HG02678 (cell line): ENCODE data around the gene C3orf38.
"Not testable (repeated sequence)": the region's sequence is repeated elsewhere in the genome, so short reads cannot be mapped to it uniquely, and the experiment has no call there.

ENCODE experiments used
- ATAC-seq: cut with Tn5 transposase; IDR thresholded peaks from one replicate; pipeline ENCODE4 v1.9.1; 2021; ENCODE audit warnings: mild to moderate bottlenecking, moderate library complexity; ENCODE audit not compliant: unreplicated experiment

C3orf38 gene

GRCh38 chr3:88151358-88151757, 1.6 kb downstream of the C3orf38 start:
- ATAC-seq = no peak

GRCh38 chr3:88152841-88153240, 3.1 kb downstream of the C3orf38 start:
- no peak for ATAC-seq

DNA sequence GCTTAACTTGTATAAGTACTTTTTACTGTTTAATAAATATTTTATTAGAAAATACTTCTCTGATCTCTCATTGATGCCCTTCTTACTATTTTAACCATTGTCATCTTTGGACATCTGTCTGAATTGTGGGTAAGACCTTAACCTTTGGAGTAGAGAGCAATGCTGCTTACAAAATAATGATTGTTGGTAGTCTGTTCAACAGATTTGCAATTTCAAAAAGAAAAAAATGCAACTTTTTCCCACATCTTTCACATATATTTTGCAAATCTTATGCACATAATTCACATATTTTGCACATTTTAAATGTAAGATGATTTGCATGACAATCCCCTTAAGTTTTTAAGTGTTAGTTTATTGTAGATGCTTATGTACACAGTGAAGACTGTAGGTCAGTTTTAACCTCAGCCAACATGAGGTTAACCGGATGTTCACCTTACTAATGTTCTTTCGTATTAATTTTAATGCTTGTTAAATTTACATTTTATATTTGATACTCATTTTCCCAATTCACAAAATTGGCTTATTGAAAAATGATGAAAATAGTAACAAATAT, 16.7 kb downstream of the C3orf38 start:
- ATAC-seq = no peak

GRCh38 chr3:88167173-88167572, 17.4 kb downstream of the C3orf38 start:
- ATAC-seq = no peak

DNA sequence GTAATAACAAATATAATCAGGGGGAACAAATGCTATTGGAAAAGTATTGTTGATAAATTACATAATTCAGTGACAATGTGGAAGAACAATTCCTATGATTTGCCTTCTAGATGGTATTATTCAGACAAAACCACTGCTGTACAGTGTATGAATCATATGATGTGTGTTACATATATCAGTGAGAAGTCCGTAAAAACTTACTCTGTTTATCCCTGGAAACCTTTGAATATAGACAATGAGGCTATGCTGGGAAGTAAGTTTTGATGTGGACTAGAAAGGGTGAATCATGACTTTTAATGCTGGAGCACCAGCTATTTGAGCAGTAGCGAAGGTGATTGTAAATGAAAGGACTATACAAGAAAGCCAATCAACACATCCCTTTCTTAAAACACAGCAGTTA, 17.9 kb downstream of the C3orf38 start:
- no peak for ATAC-seq

DNA sequence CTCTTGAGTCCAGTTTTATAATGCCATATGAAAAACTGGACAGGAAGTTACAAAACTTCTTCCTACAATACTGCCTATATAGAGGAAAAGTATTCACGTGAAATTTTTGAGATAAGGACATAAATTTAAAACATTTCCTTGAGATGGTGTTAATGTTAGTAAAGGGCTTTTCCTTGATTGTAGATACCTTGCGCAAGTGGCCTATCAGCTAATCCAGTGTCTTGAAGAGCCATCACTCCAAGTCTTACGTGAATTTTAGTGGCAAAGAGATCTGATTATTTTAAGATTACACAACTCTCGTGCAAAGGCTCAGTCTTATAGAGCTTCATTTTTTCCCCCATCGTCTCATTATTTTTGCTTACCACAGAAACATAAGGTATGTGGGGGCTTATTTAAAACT, 18.4 kb downstream of the C3orf38 start:
- ATAC-seq = no peak

GRCh38 chr3:88180398-88180999, 30.7 kb downstream of the C3orf38 start:
- ATAC-seq = peak; percentile 93

DNA sequence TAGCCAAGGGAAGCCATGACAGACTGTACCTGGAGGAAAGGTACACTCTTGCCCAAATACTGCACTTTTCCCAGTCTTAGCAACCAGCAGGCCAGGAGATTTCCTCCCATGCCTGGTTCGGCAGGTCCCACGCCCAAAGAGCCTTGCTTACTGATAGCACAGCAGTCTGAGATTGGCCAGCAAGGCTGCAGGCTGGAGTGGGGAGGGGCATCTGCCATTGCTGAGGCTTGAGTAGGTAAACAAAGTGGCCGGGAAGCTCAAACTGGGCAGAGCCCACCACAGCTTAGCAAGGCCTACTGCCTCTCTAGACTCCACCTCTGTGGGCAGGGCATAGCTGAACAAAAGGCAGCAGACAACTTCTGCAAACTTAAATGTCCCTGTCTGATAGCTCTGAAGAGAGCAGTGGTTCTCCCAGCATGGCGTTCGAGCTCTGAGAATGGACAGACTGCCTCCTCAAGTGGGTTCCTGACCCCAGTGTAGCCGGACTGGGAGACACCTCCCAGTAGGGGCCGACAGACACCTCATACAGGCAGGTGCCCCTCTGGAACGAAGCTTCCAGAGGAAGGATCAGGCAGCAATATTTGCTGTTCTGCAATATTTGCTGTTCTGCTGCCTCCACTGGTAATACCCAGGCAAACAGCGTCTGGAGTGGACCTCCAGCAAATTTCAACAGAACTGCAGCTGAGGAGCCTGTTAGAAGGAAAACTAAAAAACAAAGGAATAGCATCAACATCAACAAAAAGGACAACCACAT, 32.6 kb downstream of the C3orf38 start:
- not testable (repeated sequence) for ATAC-seq

DNA sequence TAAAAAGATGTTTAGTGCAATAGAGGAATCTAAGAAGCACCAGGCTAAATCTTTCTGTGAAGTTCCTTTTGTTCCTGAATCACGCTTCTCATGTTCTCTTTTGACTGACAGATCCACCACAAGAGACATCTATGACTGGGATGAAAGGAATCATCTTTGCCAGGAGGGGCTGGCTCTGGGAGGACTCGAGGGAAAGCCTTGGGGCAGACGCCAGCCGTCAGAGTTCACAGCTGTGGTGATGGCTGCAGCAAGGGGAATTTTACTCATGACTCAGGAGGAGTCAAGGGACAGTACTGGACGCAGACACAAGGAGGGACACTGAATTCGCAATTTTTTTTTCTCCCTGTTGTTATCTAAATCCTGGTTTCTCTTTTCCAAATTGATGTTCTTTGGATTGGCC, 38.7 kb downstream of the C3orf38 start:
- ATAC-seq = no peak

- peak; percentile 97 for ATAC-seq
Measured at GRCh38 chr3:88189361-88189810, 39.6 kb downstream of the C3orf38 start.

- ATAC-seq = no peak
Measured at GRCh38 chr3:88191872-88192409, 42.2 kb downstream of the C3orf38 start.

DNA sequence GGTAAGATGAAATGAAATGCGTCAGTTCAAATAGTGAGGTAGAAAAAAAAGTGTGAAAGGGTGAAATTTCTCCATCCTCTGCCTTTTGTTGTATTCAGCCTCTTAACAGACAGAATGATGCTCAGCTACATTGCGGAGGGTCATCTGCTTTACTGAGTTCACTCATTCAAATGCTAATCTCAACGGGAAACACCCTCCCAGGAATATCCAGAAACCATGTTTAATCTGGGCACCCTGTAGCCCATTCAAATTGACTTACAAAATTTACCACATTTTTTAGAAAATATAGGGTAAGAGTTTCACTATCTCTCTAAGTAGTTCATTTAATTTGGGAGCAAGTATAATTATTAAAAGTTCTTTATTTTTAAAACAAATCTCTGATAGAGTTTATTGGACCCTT, 42.9 kb downstream of the C3orf38 start:
- no peak for ATAC-seq

GRCh38 chr3:88195951-88196434, 46.2 kb downstream of the C3orf38 start:
- ATAC-seq = no peak

- ATAC-seq = no peak
Measured at GRCh38 chr3:88198121-88198520, 48.4 kb downstream of the C3orf38 start.

GRCh38 chr3:88203642-88204055, 53.9 kb downstream of the C3orf38 start:
- ATAC-seq = peak; percentile 97
